Brain microvascular endothelial cell (primary cell): ENCODE results near the gene TUBA1A.
"Not testable (repeated sequence)": the region's sequence is repeated elsewhere in the genome, so short reads cannot be mapped to it uniquely, and the experiment has no call there.

Experiments
- DNase-seq: peaks from one replicate; pipeline ENCODE4 v3.0.0-alpha.2; 2020
- H3K27ac ChIP-seq: fragments of 250-450 bp; sonication (Bioruptor Pico); 2 replicates; pipeline ENCODE4 v1.5.1; 2020; ENCODE audit warnings: mild to moderate bottlenecking, moderate library complexity
- H3K27me3 ChIP-seq: fragments of 250-450 bp; sonication (Bioruptor Pico); replicated peaks from 2 replicates; pipeline ENCODE4 v1.5.1; 2020; ENCODE audit warnings: mild to moderate bottlenecking
- H3K36me3 ChIP-seq: fragments of 250-450 bp; sonication (Bioruptor Pico); replicated peaks from 2 replicates; pipeline ENCODE4 v1.5.1; 2020; ENCODE audit warnings: mild to moderate bottlenecking
- H3K4me3 ChIP-seq: 2 replicates; pipeline ENCODE4 v1.5.1; 2011; ENCODE audit warnings: low read depth, mild to moderate bottlenecking, control low read depth, low read length, moderate library complexity
- CTCF ChIP-seq: IDR thresholded peaks from 2 replicates; pipeline ENCODE4 v1.5.1; 2011; ENCODE audit warnings: low read depth, mild to moderate bottlenecking, moderate library complexity, low read length, control low read depth, inconsistent platforms; ENCODE audit errors: missing control alignments
- in situ Hi-C: cut with HindIII; loops from 2 replicates; pipeline ENCODE4 v1.10.0; 2017; ENCODE audit warnings: low sequenced_read_pairs, low pct_ligation_motif_present

Gene TUBA1A

DNA sequence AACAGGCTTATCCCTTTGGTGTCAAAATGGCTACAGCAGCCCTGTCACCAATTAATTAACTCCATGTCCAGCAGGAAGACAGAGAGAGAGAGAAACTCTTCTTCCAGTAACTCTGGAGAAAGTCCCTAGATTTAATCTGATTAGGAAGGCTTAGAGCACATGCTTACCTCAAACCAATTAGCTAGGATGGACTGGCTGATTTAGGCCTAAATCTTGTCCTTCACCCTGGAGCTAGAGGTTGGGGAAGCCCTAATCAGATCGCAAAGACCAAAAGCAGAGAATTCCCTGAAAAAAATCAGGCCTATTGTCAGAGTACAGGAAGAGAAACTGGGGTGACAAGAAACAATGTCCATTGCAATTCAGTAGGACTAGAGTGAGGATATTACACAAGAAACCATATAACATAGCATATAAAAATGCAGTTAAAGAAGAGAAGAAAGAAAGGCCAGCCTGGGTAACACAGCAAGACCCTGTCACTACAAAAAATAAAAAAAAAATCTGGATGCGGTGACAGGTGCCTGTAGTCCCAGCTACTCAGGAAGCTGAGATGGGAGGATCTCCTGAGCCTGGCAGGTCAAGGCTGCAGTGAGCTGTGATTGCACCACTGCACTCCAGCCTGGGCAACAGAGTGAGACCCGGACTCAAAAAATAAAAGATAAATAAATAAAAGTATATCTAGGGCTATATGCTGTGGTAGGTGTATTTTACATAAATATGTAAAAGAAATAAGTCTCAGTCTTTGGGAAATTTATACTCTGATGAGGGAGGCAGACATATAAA lies 34.9 kb upstream of the TUBA1A start:
- no peaks in the 10 kb centered on the region for H3K36me3 ChIP-seq
- no peak overlapping the region for H3K27ac ChIP-seq
- DNase-seq, result no peak
- H3K4me3 ChIP-seq, result no peak overlapping the region
- in situ Hi-C loops, result no loop called here
- TF ChIP-seq CTCF, result no peak
- H3K27me3 ChIP-seq, result no peaks in the 10 kb centered on the region

DNA sequence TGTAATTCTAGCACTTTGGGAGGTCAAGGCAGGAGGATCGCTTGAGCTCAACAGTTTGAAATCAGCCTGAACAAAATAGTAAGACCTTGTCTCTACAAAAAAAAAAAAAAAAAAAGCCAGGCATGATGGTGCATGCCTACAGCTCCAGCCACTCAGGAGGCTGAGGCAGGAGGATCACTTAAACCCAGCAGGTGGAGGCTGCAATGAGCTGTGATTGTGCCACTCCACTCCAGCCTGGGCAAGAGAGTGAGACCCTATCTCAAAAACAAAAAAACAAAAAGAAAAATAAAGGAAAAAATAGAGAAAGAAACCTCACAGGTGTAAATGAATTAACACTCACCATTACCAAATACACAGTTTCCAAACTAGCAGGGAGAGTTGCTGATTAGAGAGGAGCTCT lies 34.2 kb upstream of the TUBA1A start:
- Histone ChIP-seq H3K4me3 (no peak overlapping the region), H3K36me3 (no peaks in the 10 kb centered on the region), H3K27ac (peak overlapping the region; percentile 66), H3K27me3 (no peaks in the 10 kb centered on the region)
- in situ Hi-C loops, result no loop called here
- no peak for TF ChIP-seq CTCF
- no peak for DNase-seq

- no peak overlapping the region for H3K27ac ChIP-seq
- H3K27me3 ChIP-seq, result no peaks in the 10 kb centered on the region
- DNase-seq, result no peak
- no peaks in the 10 kb centered on the region for H3K36me3 ChIP-seq
- TF ChIP-seq CTCF, result no peak
- no peak overlapping the region for H3K4me3 ChIP-seq
- in situ Hi-C loops, result no loop called here
Observed at GRCh38 chr12:49220972-49221371, 32.1 kb upstream of the TUBA1A start.

GRCh38 chr12:49219417-49220026 lies 30.6 kb upstream of the TUBA1A start:
- Histone ChIP-seq H3K27me3 (no peaks in the 10 kb centered on the region), H3K27ac (no peak overlapping the region)
- in situ Hi-C loops, result no loop called here

DNA sequence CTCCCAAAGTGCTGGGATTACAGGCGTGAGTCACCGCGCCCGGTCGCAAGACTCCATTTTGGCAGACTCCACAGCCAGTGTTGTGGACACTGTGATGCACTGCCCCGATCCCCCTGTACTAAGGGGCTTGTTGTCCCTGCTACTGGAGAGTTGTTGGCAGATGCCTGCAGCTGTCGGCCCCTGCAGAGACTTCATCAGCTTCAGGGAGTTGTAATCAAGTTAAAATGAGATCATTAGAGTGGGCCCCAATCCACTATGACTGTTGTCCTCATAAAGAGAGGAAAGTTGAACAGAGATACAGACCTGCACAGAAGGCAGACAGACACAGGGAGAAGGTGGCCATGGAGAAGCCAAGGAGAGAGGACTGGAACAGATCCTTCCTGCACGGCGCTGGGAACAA lies 23.7 kb upstream of the TUBA1A start:
- no peak overlapping the region for H3K27ac ChIP-seq
- in situ Hi-C loops, result no loop called here
- no peaks in the 10 kb centered on the region for H3K36me3 ChIP-seq
- TF ChIP-seq CTCF, result no peak
- no peak overlapping the region for H3K4me3 ChIP-seq
- no peaks in the 10 kb centered on the region for H3K27me3 ChIP-seq
- DNase-seq, result no peak

More at GRCh38 chr12:49219417-49220026, 30.6 kb upstream of the TUBA1A start:
- Histone ChIP-seq H3K4me3 (no peak overlapping the region), H3K36me3 (no peaks in the 10 kb centered on the region)
- TF ChIP-seq CTCF, result no peak
- DNase-seq, result no peak

DNA sequence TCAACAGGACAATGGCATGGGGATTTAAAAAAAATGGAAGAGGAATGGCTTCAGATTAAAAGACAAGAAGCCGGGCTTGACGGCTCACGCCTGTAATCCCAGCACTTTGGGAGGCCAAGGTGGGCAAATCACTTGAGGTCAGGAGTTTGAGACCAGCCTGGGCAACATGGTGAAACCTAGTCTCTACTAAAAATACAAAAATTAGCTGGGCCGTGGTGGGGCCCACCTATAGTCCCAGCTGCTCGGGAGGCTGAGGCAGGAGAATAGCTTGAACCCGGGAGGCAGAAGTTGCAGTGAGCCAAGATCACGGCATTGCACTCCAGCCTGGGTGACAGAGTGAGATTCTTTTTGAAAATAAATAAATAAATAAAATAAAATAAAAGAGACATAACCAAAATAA lies 21.8 kb upstream of the TUBA1A start:
- H3K27ac ChIP-seq, in situ Hi-C loops, H3K36me3 ChIP-seq, DNase-seq, H3K27me3 ChIP-seq, H3K4me3 ChIP-seq: not testable (repeated sequence)
